CD4-positive, alpha-beta memory T cell (primary cell): ENCODE data around the gene TBC1D21. TPM values are rescaled to one million over a fixed set of nuclear protein-coding genes. Genes with fewer than 3 reads are reported as not detected.

Experiments
- CTCF ChIA-PET: fragments of 350-600 bp; sonication (Branson Sonifier 250); formaldehyde crosslinking; loops from one replicate; lab custom pipeline; 2021; ENCODE audit warnings: inconsistent platforms; ENCODE audit not compliant: partially characterized antibody; lab: Charles Lee
- POLR2A ChIA-PET: fragments of 350-600 bp; sonication (Branson Sonifier 250); formaldehyde crosslinking; loops from one replicate; lab custom pipeline; 2021; ENCODE audit not compliant: partially characterized antibody; lab: Charles Lee
- DNase-seq, 5 donors: peaks; one replicate each; pipeline versions ENCODE4 v3.0.0 to v3.0.0-alpha.2; 2020 to 2022; ENCODE audit warnings: mixed read lengths in 1 of 5
- H3K27ac ChIP-seq: one replicate; pipeline ENCODE4 v1.7.0; 2013; ENCODE audit warnings: low read depth, low read length
- H3K27me3 ChIP-seq: 2 replicates; pipeline ENCODE4 v1.7.0; 2013; ENCODE audit warnings: mild to moderate bottlenecking, low read length, moderate library complexity; ENCODE audit not compliant: insufficient read depth
- H3K36me3 ChIP-seq: 2 replicates; pipeline ENCODE4 v1.7.0; 2013; ENCODE audit warnings: mild to moderate bottlenecking, low read length, moderate library complexity; ENCODE audit not compliant: insufficient read depth
- H3K4me1 ChIP-seq: 2 replicates; pipeline ENCODE4 v1.7.0; 2013; ENCODE audit warnings: mild to moderate bottlenecking, low read length, moderate library complexity; ENCODE audit not compliant: insufficient read depth
- H3K4me3 ChIP-seq, 2 donors: one replicate each; pipeline ENCODE4 v1.7.0; 2013; ENCODE audit warnings: low read length in 2 of 2, mild to moderate bottlenecking in 1 of 2
- H3K9me3 ChIP-seq, 2 donors: one replicate each; pipeline ENCODE4 v1.7.0; 2013; ENCODE audit warnings: low read length in 2 of 2, control low read depth in 1 of 2; ENCODE audit not compliant: control insufficient read depth in 1 of 2
- H3K27ac Mint-ChIP-seq, 7 donors: one replicate each; pipeline ENCODE4 v1.8.0; 2020 to 2021; ENCODE audit warnings: mixed read lengths in 7 of 7, mild to moderate bottlenecking in 6 of 7, inconsistent platforms in 3 of 7, moderate library complexity in 3 of 7
- H3K27me3 Mint-ChIP-seq, 2 donors: one replicate each; pipeline ENCODE4 v1.8.0; 2020 to 2021; ENCODE audit warnings: mixed read lengths in 2 of 2
- H3K36me3 Mint-ChIP-seq, 2 donors: one replicate each; pipeline ENCODE4 v1.8.0; 2020 to 2021; ENCODE audit warnings: mixed read lengths in 2 of 2, inconsistent platforms in 1 of 2, mild to moderate bottlenecking in 1 of 2
- H3K4me1 Mint-ChIP-seq, 4 donors: one replicate each; pipeline ENCODE4 v1.8.0; 2020 to 2021; ENCODE audit warnings: mixed read lengths in 4 of 4, mild to moderate bottlenecking in 1 of 4
- H3K4me3 Mint-ChIP-seq, 8 donors: one replicate each; pipeline ENCODE4 v1.8.0; 2020 to 2021; ENCODE audit warnings: mixed read lengths in 8 of 8, mild to moderate bottlenecking in 7 of 8, moderate library complexity in 6 of 8, inconsistent platforms in 3 of 8
- H3K9me3 Mint-ChIP-seq, 8 donors: one replicate each; pipeline ENCODE4 v1.8.0; 2020 to 2021; ENCODE audit warnings: mixed read lengths in 8 of 8, mild to moderate bottlenecking in 5 of 8, inconsistent platforms in 3 of 8, moderate library complexity in 1 of 8
- intact Hi-C: fragments of 100-400 bp; cut with micrococcal nuclease; formaldehyde crosslinking; loops from one replicate; pipeline ENCODE4 v1.15.1; 2023
- polyA plus RNA-seq, 2 donors: library from polyadenylated mRNA; unstranded; fragments of 300-500 nt; fragmentation: Illumina TruSeq; gene quantifications; one replicate each; pipeline ENCODE4 v1.2.3, GENCODE V29; 2021
- total RNA-seq, 2 experiments: library from RNA; stranded (reverse); gene quantifications; one replicate each; pipeline ENCODE4 v1.2.3, GENCODE V29; 2021

Gene TBC1D21
- total and polyA plus RNA-seq, 4 experiments from 2014 or later, result not detected

DNA sequence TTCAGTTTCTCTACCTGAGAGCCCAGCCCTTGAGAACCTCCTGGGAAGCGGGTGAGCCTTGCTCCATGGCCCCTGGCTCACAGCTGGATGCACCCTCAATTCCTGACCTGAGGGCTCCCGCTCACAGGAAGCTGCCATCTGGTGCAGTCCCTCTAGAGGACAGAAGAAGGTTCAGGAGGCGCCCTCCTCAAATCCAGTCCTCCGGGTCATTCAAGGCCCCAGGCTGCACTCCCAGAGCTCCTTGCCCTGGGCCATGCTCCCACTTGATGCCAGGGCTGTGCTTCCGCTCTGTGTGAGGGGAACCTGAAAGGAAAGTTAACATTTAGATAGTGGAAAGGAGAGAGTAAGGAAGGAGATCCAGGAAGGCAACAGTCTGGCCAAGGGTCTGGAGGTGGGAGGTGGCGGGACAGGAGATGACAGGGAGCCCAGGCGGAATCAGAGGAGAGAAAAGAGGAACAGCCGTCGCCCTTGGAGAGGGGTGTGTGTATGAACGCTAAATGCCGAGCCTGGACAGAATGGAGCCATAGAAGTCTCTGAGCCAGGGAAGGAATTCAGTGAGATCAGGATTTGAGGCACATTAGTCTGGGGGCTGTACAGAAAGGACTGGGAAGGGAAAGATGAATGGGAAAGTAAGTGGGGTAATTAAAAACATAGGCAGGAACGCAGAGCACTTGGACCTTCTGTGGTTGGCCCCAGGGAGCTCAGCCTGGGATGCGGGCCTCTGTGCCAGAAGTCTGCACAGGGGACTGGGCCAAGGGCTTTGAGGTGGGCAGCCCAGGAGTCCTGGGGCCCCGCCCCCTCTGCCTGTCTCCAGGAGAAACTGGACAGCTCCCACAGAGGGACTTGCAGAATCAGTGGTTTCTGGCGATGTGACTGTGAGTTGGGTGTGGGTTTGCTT, 26.1 kb downstream of the TBC1D21 start:
- POLR2A ChIA-PET, result no interaction called here
- H3K4me3 Mint-ChIP-seq, result no peak overlapping the region
- peak overlapping the region in 3 of 7 donors; percentile 10 to 68 (median 58) for H3K27ac Mint-ChIP-seq
- H3K4me1 ChIP-seq, result no peaks in the 10 kb centered on the region
- no peaks in the 10 kb centered on the region for H3K36me3 ChIP-seq
- no peak overlapping the region for H3K27ac ChIP-seq
- H3K27me3 ChIP-seq, result no peaks in the 10 kb centered on the region
- no peaks in the 10 kb centered on the region for H3K27me3 Mint-ChIP-seq
- H3K4me3 ChIP-seq, result no peak overlapping the region
- peaks cover 0 to 1% (median 0%) of the 10 kb centered on the region in 8 donors for H3K9me3 Mint-ChIP-seq
- CTCF ChIA-PET, result interaction anchor here (1.0 to 1.9 kb wide), 3 partner anchors 8 to 28 kb away, joined by 4 to 5 read pairs (median 4); no protein-coding TSS in a partner anchor
- DNase-seq, result no peak
- H3K36me3 Mint-ChIP-seq, result no peaks in the 10 kb centered on the region
- no peaks in the 10 kb centered on the region for H3K9me3 ChIP-seq
- intact Hi-C loops, result no loop called here
- peaks cover 0 to 9% (median under 1%) of the 10 kb centered on the region in 4 donors for H3K4me1 Mint-ChIP-seq

DNA sequence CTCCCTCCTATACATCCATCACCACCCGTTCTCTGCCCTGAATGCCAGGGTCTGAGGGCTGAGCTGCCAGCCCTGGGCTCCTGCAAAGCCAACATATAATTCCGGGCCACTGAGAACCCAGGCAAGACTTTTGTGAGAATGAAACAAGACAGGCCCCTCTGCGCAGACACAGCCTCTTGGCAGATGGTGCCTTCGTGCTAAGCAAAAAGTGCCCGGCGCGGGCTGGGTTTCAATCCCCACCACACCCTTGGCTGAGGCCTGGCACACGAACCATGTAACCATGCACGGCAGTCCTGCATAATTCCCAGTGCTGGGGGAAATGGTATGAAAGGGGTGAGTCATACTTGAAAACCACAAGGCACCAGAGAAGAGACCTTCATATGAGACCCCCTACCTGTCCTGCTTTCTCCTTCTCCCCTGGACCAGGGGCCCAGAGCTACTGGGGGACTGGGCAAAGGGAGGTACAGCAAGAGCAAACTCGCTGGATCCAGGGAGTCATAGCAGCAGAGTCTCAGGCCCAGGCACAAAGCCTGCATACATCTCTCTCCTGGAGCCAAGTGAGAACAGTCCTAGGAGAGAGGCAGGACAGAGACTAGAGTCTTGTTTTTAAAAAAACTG, 26.8 kb downstream of the TBC1D21 start:
- no peak for DNase-seq
- ChIA-PET POLR2A (no interaction called here), CTCF (interaction anchor here (0.7 to 1.9 kb wide), 2 partner anchors 16 to 20 kb away, joined by 3 to 4 read pairs; no protein-coding TSS in a partner anchor)

DNA sequence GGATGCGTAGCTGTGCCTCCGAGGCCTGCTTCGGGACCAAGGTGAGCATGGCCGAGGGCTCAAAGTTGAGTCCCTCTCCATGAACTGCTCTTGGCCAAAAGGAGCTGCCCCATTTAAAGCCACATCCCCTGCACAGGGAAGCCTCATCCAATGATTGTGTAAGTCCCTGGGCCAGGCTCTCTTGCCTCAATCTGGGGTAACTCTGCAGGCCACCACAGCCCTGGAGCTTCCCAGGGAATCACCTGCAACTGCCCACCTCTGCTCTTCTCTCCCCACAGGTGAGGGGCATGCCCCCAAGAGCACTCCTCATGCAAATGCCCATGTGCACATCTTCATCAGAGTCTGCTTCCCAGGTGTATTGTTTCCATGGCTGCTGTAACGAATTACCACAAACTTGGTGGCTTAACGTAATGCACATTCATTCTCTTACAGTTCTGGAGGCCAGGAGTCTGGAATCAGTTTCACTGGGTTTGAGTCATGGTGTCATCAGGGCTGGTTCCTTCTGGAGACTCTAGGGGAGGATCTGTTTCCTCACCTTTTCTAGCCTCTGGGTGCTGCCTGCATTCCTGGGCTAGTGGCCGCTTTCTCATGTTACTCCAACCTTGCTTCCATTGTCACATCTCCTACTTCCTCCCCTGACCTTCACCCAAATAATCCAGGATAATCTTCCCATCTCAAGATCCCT, 27.9 kb downstream of the TBC1D21 start:
- H3K4me1 ChIP-seq, result no peaks in the 10 kb centered on the region
- Mint-ChIP-seq H3K27ac (peak overlapping the region in 1 of 7 donors; percentile 64), H3K9me3 (no peaks in the 10 kb centered on the region), H3K36me3 (peaks cover 2 to 4% of the 10 kb centered on the region in 2 donors), H3K4me1 (peaks cover 0 to 6% (median under 1%) of the 10 kb centered on the region in 4 donors), H3K27me3 (no peaks in the 10 kb centered on the region), H3K4me3 (no peak overlapping the region)
- POLR2A ChIA-PET, result no interaction called here
- H3K9me3 ChIP-seq, result no peaks in the 10 kb centered on the region
- no peaks in the 10 kb centered on the region for H3K36me3 ChIP-seq
- no peak for DNase-seq
- H3K27ac ChIP-seq, result no peak overlapping the region
- H3K27me3 ChIP-seq, result no peaks in the 10 kb centered on the region
- no peak overlapping the region for H3K4me3 ChIP-seq
- CTCF ChIA-PET, result interaction anchor here (1.9 kb wide), 1 partner anchor 17 kb away, joined by 4 read pairs; no protein-coding TSS in a partner anchor
- intact Hi-C loops, result no loop called here

More for the DNA sequence above, 26.8 kb downstream of the TBC1D21 start:
- no peaks in the 10 kb centered on the region for H3K27me3 Mint-ChIP-seq
- H3K4me3 ChIP-seq, result no peak overlapping the region
- no peak overlapping the region for H3K27ac ChIP-seq
- H3K9me3 Mint-ChIP-seq, result peaks cover 0 to 1% (median 0%) of the 10 kb centered on the region in 8 donors
- intact Hi-C loops, result no loop called here
- no peaks in the 10 kb centered on the region for H3K9me3 ChIP-seq
- H3K4me1 ChIP-seq, result no peaks in the 10 kb centered on the region
- H3K36me3 ChIP-seq, result no peaks in the 10 kb centered on the region
- no peaks in the 10 kb centered on the region for H3K27me3 ChIP-seq
- peak overlapping the region in 1 of 7 donors; percentile 28 for H3K27ac Mint-ChIP-seq
- H3K4me1 Mint-ChIP-seq, result peaks cover 0 to 9% (median under 1%) of the 10 kb centered on the region in 4 donors
- H3K4me3 Mint-ChIP-seq, result no peak overlapping the region
- no peaks in the 10 kb centered on the region for H3K36me3 Mint-ChIP-seq

DNA sequence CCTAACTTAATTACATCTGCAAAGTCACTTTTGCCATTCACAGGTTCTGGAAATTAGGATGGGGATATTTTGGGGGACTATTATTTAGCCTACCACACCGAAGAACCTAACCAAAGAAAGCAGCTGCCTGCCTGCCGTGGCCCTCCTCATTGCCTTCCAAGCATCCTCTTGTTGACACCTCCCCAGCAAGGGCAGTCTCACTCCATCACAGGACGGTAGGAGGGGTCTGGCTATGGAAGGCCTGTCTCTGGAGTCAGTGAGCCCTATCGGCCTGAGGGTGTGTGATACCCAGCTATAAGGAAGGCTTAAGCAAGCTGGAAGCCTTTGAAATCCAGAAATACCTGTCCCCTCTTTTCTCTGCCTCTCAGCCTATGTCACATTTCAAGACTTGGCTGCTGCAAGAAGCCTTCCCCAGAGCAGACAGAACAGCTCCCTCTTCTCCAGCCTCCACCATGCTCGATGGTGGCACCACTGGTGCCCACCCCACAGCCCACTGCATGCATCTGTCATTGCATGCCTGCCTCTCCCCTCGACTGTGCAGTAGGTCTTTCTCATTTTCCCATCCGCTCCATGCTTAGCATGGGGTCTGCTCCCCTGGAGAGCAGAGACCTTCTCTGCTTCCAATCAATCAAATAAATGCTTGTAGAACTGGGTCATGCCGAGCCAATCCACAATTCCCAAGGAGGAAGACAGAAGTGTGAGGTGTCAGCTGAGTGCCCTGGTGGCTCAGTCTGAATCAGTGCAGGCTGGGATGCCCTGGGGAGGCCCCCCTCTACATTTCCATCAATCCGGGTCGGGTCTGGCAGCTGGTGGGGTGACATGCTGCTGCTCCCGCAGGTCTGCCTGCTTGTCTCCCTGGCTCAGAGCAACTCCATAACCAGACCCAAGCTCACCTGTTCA, 29.0 kb downstream of the TBC1D21 start:
- Mint-ChIP-seq H3K36me3 (peaks cover 6 to 12% of the 10 kb centered on the region in 2 donors), H3K27me3 (no peaks in the 10 kb centered on the region), H3K4me1 (peaks cover 0 to under 1% (median 0%) of the 10 kb centered on the region in 4 donors), H3K9me3 (no peaks in the 10 kb centered on the region), H3K27ac (peak overlapping the region in 2 of 7 donors; percentile 14 to 63), H3K4me3 (no peak overlapping the region)
- Histone ChIP-seq H3K4me1 (no peaks in the 10 kb centered on the region), H3K27ac (no peak overlapping the region), H3K27me3 (no peaks in the 10 kb centered on the region), H3K9me3 (no peaks in the 10 kb centered on the region), H3K4me3 (no peak overlapping the region), H3K36me3 (no peaks in the 10 kb centered on the region)
- intact Hi-C loops, result no loop called here
- POLR2A ChIA-PET, result no interaction called here
- CTCF ChIA-PET, result no interaction called here
- no peak for DNase-seq

DNA sequence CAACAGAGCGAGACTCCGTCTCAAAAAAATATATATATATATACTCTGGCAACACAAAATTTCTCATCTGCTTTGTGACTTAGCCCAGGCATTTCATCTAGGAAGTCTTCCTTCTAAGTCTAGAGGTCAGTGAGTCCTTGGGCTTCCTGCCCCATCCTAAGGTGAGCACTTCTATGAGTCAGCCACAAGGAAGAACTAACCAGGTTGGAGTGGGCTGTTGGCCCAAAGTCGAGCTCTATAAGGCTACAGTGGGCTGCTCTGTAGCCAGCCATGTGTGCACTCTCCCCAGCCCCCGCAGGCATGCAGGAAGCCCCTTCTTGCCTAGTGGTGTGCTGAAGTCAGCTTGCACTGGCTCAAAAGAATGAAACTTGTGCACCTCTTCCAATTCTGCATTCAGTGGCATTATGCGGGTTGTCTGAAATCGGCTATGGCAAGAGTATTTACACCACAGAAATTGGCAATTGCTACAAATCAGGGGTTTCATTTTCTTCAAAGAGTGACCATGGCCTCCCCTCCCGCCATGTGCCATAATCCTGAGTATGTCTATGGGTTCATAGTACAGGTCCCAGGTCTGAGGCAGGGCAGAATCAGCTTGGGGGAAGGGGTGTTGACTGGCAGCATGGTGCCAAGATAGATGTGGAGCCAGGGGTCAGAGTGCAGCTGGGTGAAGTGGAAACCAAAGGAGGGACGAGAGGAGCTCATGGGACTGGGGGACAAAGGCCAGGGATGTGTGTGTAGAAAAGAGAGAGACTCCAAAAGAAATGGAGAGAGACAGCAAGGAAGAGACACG, 30.9 kb downstream of the TBC1D21 start:
- H3K4me3 Mint-ChIP-seq, result no peak overlapping the region
- CTCF ChIA-PET, result interaction anchor here (0.6 to 7.8 kb wide), 2 partner anchors 32 to 69 kb away, joined by 3 to 85 read pairs; partner anchors contain the start of gene TBC1D21
- DNase-seq, result no peak

More for the DNA sequence above, 30.9 kb downstream of the TBC1D21 start:
- Histone ChIP-seq H3K36me3 (no peaks in the 10 kb centered on the region), H3K27ac (no peak overlapping the region), H3K4me3 (no peak overlapping the region), H3K4me1 (no peaks in the 10 kb centered on the region), H3K9me3 (no peaks in the 10 kb centered on the region), H3K27me3 (no peaks in the 10 kb centered on the region)
- Mint-ChIP-seq H3K9me3 (no peaks in the 10 kb centered on the region), H3K36me3 (peaks cover 6 to 19% of the 10 kb centered on the region in 2 donors), H3K27me3 (no peaks in the 10 kb centered on the region), H3K4me1 (peaks cover 0 to 4% (median 0%) of the 10 kb centered on the region in 4 donors), H3K27ac (no peak overlapping the region)
- intact Hi-C loops, result no loop called here
- POLR2A ChIA-PET, result no interaction called here
